Ectodermal cell (in vitro differentiated cells): ENCODE measurements around the gene PIK3R1.

ENCODE experiments used
- H3K27ac ChIP-seq: 2 replicates; pipeline ENCODE4 v1.7.0; 2013; ENCODE audit warnings: mild to moderate bottlenecking, low read depth, low read length; ENCODE audit not compliant: insufficient read depth, poor library complexity, severe bottlenecking
- H3K27me3 ChIP-seq: 2 replicates; pipeline ENCODE4 v1.7.0; 2013; ENCODE audit warnings: mild to moderate bottlenecking, low read length; ENCODE audit not compliant: insufficient read depth, control insufficient read depth, poor library complexity, severe bottlenecking
- H3K36me3 ChIP-seq: one replicate; pipeline ENCODE4 v1.7.0; 2013; ENCODE audit warnings: low read length; ENCODE audit not compliant: control insufficient read depth, insufficient read depth
- H3K4me1 ChIP-seq: one replicate; pipeline ENCODE4 v1.7.0; 2013; ENCODE audit warnings: low read length; ENCODE audit not compliant: control insufficient read depth, insufficient read depth
- H3K4me3 ChIP-seq: 2 replicates; pipeline ENCODE4 v1.7.0; 2013; ENCODE audit warnings: low read depth, low read length, control low read depth; ENCODE audit not compliant: insufficient read depth
- H3K9me3 ChIP-seq: 2 replicates; pipeline ENCODE4 v1.7.0; 2013; ENCODE audit warnings: mild to moderate bottlenecking, low read length, moderate library complexity; ENCODE audit not compliant: control insufficient read depth
- WGBS, 2 experiments: methylation state at CpG; one replicate each; pipeline ENCODE4 v1.1.7; 2013; ENCODE audit warnings: missing lambda C conversion rate in 2 of 2; 5-methylcytosine and 5-hydroxymethylcytosine counted together

PIK3R1 gene

DNA sequence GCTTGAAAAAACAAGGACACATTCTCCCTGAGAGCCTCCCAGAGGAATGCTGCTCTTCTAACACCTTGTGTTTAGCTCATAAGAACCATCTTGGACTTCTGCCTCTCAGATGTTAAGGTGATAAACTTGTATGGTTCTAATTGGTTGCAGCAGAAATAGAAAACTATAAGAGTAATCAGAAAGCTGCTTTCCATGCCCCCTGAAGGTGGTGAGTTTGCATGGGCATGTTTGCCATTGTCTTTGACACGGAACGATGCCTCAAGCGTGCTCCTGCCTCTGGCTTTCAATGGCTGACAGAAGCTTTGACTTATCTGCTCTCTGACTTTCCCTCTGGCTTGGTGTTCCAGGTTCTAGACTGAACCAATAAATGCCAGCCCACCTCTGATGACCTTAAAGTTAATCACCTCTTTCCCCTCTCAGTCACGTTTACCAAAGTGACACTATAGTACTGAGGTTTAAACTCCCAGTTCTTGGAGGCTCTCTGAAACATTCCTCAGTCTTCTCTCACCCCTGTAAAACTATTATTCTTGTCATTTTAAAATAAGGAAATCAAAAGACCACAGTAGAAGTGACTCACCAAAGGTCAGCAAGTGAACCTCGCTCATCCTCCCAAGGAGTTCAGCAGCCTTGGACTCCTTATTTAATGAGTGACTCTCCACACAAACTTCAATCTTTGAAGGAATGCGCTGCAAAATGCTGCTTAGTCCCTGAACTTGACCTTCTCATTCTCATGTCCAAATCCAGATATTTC lies 103.6 kb downstream of the PIK3R1 start:
- no peaks in the 10 kb centered on the region for H3K4me1 ChIP-seq
- no peaks in the 10 kb centered on the region for H3K36me3 ChIP-seq
- no peaks in the 10 kb centered on the region for H3K27me3 ChIP-seq
- H3K9me3 ChIP-seq = no peaks in the 10 kb centered on the region
- WGBS, 2 experiments = 93 to 96% methylated on average over 6 of the region's 6 CpGs
- H3K4me3 ChIP-seq = no peak overlapping the region
- H3K27ac ChIP-seq = no peak overlapping the region

DNA sequence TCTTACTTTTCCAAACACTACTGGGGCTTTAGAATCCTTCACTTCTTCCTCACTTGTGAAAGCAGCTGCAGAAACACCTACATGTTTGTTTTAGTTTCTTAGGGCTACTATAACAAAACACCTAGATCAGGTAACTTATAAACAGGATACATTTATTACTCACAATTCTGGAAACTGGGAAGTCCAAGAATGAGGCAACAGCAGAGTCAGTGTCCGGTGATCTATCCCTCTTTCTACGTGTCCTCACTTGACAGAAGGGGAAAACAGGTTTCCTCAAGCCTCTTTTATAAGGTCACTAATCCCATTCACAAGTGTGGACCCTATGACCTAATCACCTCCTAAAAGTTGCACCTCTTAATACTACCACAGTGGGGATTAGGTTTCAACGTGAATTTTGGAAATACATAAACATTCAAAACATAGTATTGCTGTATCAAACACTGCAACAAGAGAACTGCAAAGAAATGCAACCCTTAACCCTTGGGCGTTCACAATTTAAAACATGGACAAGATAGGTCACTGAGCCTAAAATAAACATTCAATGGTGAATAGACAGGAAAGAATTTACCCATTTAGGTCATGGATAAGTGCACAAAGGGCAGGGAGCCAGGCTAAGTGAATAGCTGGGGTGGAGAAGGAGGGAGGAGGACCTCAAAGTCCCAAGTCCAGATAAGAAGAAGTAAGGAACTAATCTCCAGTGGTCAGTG lies 104.3 kb downstream of the PIK3R1 start:
- Histone ChIP-seq H3K27ac (no peak overlapping the region), H3K27me3 (no peaks in the 10 kb centered on the region), H3K9me3 (no peaks in the 10 kb centered on the region), H3K36me3 (no peaks in the 10 kb centered on the region), H3K4me3 (no peak overlapping the region), H3K4me1 (no peaks in the 10 kb centered on the region)
- 90 to 93% methylated on average over 4 of the region's 4 CpGs for WGBS, 2 experiments

DNA sequence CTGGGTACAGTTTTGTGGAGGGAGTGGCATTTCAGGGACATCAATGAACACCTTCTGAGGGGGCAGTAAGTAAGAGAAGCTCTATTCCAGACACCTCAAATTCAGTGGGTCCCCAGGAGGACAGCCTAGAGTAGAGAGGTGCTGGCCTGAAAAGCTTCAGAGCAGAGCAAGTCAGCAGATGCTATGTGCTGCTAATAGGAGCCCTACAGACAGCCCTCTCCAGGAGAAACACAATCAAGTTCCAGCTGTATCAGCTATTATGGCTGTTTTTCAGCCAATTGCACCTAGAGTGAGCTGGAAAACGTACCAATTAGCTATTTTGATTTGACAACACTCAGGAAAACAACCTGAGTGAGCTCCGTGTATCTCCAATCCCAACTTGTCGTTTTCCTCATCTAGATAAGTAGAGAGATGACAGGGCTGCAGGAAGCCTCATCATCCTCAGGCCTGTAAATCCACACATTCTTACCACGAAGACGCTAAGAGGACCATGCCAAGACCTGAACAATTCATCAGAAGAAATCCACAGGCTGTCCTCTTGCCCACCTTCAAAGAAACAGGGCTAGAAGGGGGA lies 104.9 kb downstream of the PIK3R1 start:
- H3K4me3 ChIP-seq = no peak overlapping the region
- 89 to 93% methylated on average over 5 of the region's 5 CpGs for WGBS, 2 experiments
- H3K9me3 ChIP-seq = no peaks in the 10 kb centered on the region

DNA sequence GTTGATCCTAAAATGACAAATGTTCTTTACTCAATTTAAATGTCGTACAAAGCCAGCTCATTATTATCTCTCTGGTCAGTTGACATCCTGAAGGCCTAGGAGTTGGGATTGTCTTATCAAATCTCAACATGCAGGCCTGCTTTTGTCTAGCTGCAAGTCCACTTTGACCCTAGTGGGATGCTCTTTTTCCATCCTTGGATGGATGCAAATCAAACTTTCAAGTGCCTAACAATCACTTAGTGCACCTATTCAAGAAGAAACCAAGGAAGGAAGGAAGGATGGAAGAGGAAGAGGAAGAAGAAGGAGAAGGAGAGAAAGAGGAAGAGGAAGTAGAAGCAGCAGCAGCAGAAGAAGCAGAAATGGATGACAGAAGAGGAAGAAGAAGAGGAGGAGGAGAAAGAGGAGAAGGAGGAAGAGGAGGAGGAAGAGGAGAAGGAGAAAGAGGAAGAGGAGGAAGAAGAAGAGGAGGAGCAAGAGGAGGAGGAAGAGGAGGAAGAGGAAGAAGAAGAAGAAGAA lies 109.6 kb downstream of the PIK3R1 start:
- no peaks in the 10 kb centered on the region for H3K27me3 ChIP-seq
- 91 to 100% methylated on average over 1 of the region's 1 CpG for WGBS, 2 experiments
- H3K9me3 ChIP-seq = no peaks in the 10 kb centered on the region
- no peak overlapping the region for H3K4me3 ChIP-seq
- H3K27ac ChIP-seq = no peak overlapping the region
- no peaks in the 10 kb centered on the region for H3K4me1 ChIP-seq
- no peaks in the 10 kb centered on the region for H3K36me3 ChIP-seq

More for the DNA sequence above, 104.9 kb downstream of the PIK3R1 start:
- H3K4me1 ChIP-seq = no peaks in the 10 kb centered on the region
- no peak overlapping the region for H3K27ac ChIP-seq
- H3K27me3 ChIP-seq = no peaks in the 10 kb centered on the region
- H3K36me3 ChIP-seq = no peaks in the 10 kb centered on the region

DNA sequence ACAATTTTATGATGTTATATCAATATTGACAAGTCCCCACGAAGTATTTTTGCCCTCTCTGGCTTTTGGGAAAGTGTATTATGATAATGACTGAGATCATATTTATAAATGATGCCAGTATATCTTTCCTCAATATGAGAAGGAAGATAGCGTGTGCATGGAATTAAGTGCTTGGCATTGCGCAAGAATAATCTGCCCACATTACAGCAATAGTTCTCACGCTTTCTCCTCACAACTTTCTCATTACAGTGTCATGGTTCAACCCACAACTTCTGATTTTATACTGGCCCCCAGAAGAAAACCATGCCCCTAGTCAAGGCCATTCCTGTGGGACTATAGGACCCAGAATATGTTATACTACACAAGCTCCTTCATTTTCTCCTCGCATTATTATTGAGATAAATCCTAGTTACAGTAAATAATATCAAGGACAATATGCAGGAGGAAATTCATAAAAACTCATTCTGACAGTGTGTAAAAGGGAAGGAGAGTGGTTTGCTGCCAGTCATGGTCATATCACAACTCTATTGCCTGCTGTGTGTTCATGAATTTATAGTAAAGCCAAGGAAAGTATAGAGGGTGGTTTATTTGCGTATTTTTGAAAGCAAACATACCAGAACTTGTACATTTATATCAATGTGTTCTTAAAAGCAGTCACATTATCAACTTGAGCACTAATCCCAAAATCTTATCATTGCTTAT lies 114.1 kb downstream of the PIK3R1 start:
- no peaks in the 10 kb centered on the region for H3K4me1 ChIP-seq
- no peaks in the 10 kb centered on the region for H3K36me3 ChIP-seq
- no peak overlapping the region for H3K4me3 ChIP-seq
- H3K27me3 ChIP-seq = no peaks in the 10 kb centered on the region
- 94 to 96% methylated on average over 3 to 4 of the region's 6 CpGs for WGBS, 2 experiments
- no peaks in the 10 kb centered on the region for H3K9me3 ChIP-seq
- no peak overlapping the region for H3K27ac ChIP-seq

DNA sequence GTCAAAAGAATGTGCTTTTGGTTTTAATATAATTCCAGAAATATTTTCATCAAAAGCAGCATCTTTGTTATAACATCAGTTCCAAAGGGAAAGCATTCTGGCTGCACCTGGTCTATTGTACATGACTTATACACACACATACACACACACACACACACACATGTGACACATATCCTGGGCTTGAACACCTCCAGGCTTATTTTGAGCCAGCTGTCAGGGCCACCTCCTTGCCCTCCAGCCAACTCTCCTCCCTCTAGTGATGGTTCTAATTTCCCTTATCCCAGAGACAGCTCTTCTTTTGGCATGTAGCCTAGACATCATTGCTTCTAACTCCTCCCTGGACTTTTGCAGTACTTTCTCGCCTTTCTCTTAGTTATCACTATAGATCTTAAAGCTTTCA lies 115.0 kb downstream of the PIK3R1 start:
- WGBS, 2 experiments = 86 to 100% methylated on average over 1 of the region's 1 CpG
- no peaks in the 10 kb centered on the region for H3K4me1 ChIP-seq
- no peak overlapping the region for H3K27ac ChIP-seq
- no peaks in the 10 kb centered on the region for H3K9me3 ChIP-seq
- H3K36me3 ChIP-seq = no peaks in the 10 kb centered on the region
- no peaks in the 10 kb centered on the region for H3K27me3 ChIP-seq
- H3K4me3 ChIP-seq = no peak overlapping the region

DNA sequence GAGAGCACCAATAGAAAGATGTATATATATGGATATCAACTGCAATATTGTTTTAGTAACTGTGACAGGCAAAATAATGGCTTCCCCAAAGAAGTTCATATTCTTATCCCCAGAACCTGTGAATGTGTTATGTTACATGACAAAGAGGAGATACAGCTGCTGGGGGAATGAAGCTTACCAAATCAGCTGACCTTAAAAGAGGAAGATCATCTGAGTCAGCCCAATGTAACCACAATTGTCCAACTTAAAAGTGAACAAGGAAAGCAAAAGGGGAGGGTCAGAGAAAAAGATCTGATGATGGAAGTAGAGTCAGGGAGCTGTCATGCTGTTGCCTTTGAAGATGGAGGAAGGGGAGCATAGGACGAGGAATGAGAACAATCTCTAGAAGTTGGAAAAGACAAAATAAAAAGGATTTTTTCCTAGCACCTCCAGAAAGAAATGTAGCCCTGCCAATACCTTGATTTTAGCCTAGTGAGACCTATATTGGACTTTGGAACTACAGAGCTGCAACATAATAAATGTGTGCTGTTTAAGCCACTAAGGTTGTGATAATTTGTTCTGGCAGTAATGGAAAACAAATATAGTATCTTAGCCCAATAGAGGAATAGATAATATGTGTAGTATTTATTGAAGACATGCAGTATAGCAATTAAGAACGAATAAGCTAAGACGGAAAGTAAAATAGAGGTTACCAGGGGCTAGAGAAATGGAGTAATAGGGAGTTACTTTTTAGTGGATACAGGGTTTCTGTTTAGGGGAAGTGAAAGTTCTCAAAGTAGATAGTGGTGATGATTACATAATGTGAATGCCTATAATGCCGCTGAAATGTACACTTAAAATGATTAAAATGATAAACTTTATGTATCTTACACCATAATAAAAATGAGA lies 115.9 kb downstream of the PIK3R1 start:
- WGBS, 2 experiments = 89 to 93% methylated on average over 3 of the region's 4 CpGs
- no peaks in the 10 kb centered on the region for H3K36me3 ChIP-seq
- no peaks in the 10 kb centered on the region for H3K27me3 ChIP-seq
- no peaks in the 10 kb centered on the region for H3K9me3 ChIP-seq
- H3K4me1 ChIP-seq = no peaks in the 10 kb centered on the region
- H3K27ac ChIP-seq = no peak overlapping the region
- no peak overlapping the region for H3K4me3 ChIP-seq

DNA sequence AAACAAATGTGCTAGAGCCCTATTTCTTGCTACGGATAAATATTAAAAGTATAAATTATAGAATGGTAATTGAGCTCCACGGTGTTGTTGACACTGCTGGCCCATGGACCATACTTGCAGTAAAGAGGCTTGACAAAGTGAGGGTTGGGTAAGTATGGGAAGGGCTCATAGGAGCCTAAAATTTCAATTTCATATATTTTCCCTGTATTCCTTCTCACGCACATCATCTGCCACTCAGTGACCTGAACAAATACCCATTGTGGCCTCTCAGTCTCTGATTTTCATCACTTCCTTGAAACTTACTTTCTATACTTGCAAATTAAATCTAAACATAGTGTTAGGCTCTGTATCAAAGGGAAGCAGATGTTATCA lies 116.5 kb downstream of the PIK3R1 start:
- 94% methylated on average over 3 of the region's 3 CpGs for WGBS, 2 experiments
- no peak overlapping the region for H3K4me3 ChIP-seq

DNA sequence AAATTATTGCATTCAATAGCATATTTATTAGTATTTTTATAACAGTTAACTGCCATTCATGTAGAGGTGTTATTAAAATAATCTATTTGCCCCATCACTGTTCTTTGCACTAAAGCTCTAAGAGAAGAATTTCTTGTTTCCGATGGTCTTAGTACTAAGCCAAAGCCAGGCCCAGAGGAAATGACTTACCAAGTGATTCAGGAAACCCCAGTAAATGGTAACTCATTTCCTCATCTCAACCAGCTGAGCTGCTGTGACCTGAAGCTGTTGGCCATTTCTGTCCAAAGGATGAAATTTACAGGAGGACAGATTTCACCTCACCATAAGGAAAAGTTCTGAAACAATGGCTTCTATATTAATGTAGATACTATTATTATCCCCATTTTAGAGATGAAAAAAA lies 117.0 kb downstream of the PIK3R1 start:
- Histone ChIP-seq H3K36me3 (no peaks in the 10 kb centered on the region), H3K27ac (no peak overlapping the region), H3K9me3 (no peaks in the 10 kb centered on the region), H3K4me3 (no peak overlapping the region), H3K4me1 (no peaks in the 10 kb centered on the region), H3K27me3 (no peaks in the 10 kb centered on the region)
- WGBS, 2 experiments = 95 to 96% methylated on average over 1 of the region's 1 CpG

More for the DNA sequence above, 116.5 kb downstream of the PIK3R1 start:
- Histone ChIP-seq H3K36me3 (no peaks in the 10 kb centered on the region), H3K9me3 (no peaks in the 10 kb centered on the region), H3K27ac (no peak overlapping the region), H3K4me1 (no peaks in the 10 kb centered on the region), H3K27me3 (no peaks in the 10 kb centered on the region)
